IPS-18a (cell line): ENCODE results near the gene BICD1.

Source experiments
- H3K27ac ChIP-seq: one replicate; pipeline ENCODE4 v1.5.1; 2013; ENCODE audit warnings: low read length
- H3K27me3 ChIP-seq: one replicate; pipeline ENCODE4 v1.6.1; 2013; ENCODE audit warnings: mild to moderate bottlenecking, low read length; ENCODE audit not compliant: control insufficient read depth, insufficient read depth
- H3K36me3 ChIP-seq: one replicate; pipeline ENCODE4 v1.6.1; 2013; ENCODE audit warnings: low read depth, low read length; ENCODE audit not compliant: control insufficient read depth
- H3K4me1 ChIP-seq: one replicate; pipeline ENCODE4 v1.6.1; 2013; ENCODE audit warnings: low read depth, low read length; ENCODE audit not compliant: control insufficient read depth
- H3K4me3 ChIP-seq: one replicate; pipeline ENCODE4 v1.5.1; 2013; ENCODE audit warnings: low read length
- H3K9ac ChIP-seq: one replicate; pipeline ENCODE4 v1.6.1; 2013; ENCODE audit warnings: mild to moderate bottlenecking, low read length, moderate library complexity
- H3K9me3 ChIP-seq: one replicate; pipeline ENCODE4 v1.6.1; 2013; ENCODE audit warnings: low read depth, low read length; ENCODE audit not compliant: control insufficient read depth

BICD1 gene

GRCh38 chr12:32124637-32125036, 18.0 kb downstream of the BICD1 start:
- Histone ChIP-seq H3K27me3 (no peaks in the 10 kb centered on the region), H3K9me3 (no peaks in the 10 kb centered on the region), H3K36me3 (no peaks in the 10 kb centered on the region), H3K9ac (no peak overlapping the region), H3K27ac (no peak overlapping the region), H3K4me3 (no peak overlapping the region), H3K4me1 (peaks cover 19% of the 10 kb centered on the region)

- no peak overlapping the region for H3K4me3 ChIP-seq
- no peak overlapping the region for H3K9ac ChIP-seq
- H3K4me1 ChIP-seq, result peaks cover 10% of the 10 kb centered on the region
- no peaks in the 10 kb centered on the region for H3K9me3 ChIP-seq
- no peaks in the 10 kb centered on the region for H3K36me3 ChIP-seq
- no peak overlapping the region for H3K27ac ChIP-seq
- H3K27me3 ChIP-seq, result no peaks in the 10 kb centered on the region
Measured at GRCh38 chr12:32125455-32126084, 18.9 kb downstream of the BICD1 start.

DNA sequence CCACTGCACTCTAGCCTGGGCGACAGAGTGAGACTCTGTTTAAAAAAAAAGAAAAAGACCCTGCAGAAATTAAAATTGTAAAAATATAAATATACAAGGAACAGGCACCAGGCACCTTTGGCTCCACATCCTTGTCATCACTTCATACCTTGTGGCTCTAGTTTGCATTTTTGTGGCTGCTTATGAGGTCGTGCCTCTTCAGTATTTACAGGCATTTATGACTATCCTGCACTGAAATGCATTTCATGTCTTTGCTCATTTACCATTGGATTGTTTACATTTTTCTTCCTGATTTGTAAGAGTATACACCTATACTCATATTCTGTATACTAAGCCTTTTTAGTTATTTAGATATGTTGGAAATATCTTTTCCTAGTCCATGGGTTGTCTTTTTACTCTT, 20.1 kb downstream of the BICD1 start:
- Histone ChIP-seq H3K4me1 (peaks cover 9% of the 10 kb centered on the region), H3K9ac (no peak overlapping the region), H3K27ac (no peak overlapping the region), H3K27me3 (no peaks in the 10 kb centered on the region), H3K9me3 (no peaks in the 10 kb centered on the region), H3K4me3 (no peak overlapping the region), H3K36me3 (no peaks in the 10 kb centered on the region)

- Histone ChIP-seq H3K9me3 (no peaks in the 10 kb centered on the region), H3K9ac (no peak overlapping the region), H3K27ac (peak overlapping the region; percentile 11), H3K27me3 (no peaks in the 10 kb centered on the region), H3K4me1 (peaks cover 10% of the 10 kb centered on the region), H3K4me3 (no peak overlapping the region), H3K36me3 (no peaks in the 10 kb centered on the region)
Measured at GRCh38 chr12:32131666-32132065, 25.0 kb downstream of the BICD1 start.

- Histone ChIP-seq H3K9ac (no peak overlapping the region), H3K36me3 (no peaks in the 10 kb centered on the region), H3K27me3 (peaks cover 8% of the 10 kb centered on the region), H3K4me3 (no peak overlapping the region), H3K4me1 (peaks cover 19% of the 10 kb centered on the region), H3K9me3 (no peaks in the 10 kb centered on the region), H3K27ac (no peak overlapping the region)
Measured at GRCh38 chr12:32134101-32134888, 27.6 kb downstream of the BICD1 start.

DNA sequence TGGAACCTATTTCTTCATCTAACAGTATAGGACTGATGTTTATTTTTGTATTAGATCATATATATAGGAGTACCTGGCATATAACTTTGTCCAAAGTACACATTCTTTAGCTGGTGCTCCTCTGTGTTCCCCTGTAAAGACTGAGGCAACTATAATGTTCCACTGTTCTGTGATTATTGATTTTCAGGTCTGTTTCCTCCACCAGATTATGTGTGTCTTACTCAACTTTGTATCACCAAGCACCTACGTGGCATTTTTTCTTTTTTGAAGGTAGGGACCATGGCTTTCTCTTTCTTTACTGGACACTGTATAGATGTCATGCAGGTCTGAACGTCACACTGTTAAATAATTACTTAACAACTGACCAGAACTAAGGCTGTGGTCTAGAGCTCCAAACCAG, 29.3 kb downstream of the BICD1 start:
- Histone ChIP-seq H3K36me3 (no peaks in the 10 kb centered on the region), H3K27ac (no peak overlapping the region), H3K4me1 (peaks cover 31% of the 10 kb centered on the region), H3K27me3 (peaks cover 13% of the 10 kb centered on the region), H3K9me3 (no peaks in the 10 kb centered on the region), H3K4me3 (no peak overlapping the region), H3K9ac (no peak overlapping the region)

- Histone ChIP-seq H3K4me3 (no peak overlapping the region), H3K9me3 (no peaks in the 10 kb centered on the region), H3K36me3 (no peaks in the 10 kb centered on the region), H3K27ac (no peak overlapping the region), H3K27me3 (peaks cover 15% of the 10 kb centered on the region), H3K4me1 (peaks cover 33% of the 10 kb centered on the region), H3K9ac (no peak overlapping the region)
Measured at GRCh38 chr12:32136404-32136803, 29.8 kb downstream of the BICD1 start.

DNA sequence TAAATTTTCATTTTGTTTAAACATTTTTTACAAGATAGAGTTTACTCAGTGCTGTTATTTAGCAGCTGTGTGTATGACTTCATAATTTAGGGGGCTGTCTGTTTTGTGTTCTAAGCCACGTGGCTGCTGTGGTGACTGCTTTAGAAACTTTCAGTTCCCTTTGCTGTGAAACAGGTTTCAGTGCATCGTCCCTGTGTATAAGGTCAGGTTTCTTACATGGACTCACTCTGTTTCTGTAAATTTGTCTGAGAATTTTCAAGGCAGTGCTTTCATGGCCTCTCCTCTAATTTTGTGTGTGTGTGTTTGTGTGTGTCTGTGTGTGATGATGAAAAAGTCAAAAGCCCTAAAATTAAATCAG, 32.4 kb downstream of the BICD1 start:
- Histone ChIP-seq H3K4me1 (peaks cover 49% of the 10 kb centered on the region), H3K4me3 (peak overlapping the region; percentile 57), H3K36me3 (no peaks in the 10 kb centered on the region), H3K27me3 (peaks cover 19% of the 10 kb centered on the region), H3K27ac (peak overlapping the region; percentile 50), H3K9ac (peak overlapping the region; percentile 73), H3K9me3 (no peaks in the 10 kb centered on the region)

GRCh38 chr12:32140877-32141276, 34.2 kb downstream of the BICD1 start:
- H3K36me3 ChIP-seq, result no peaks in the 10 kb centered on the region
- H3K9ac ChIP-seq, result peak overlapping the region; percentile 73
- peaks cover 19% of the 10 kb centered on the region for H3K27me3 ChIP-seq
- no peaks in the 10 kb centered on the region for H3K9me3 ChIP-seq
- H3K27ac ChIP-seq, result no peak overlapping the region
- peaks cover 48% of the 10 kb centered on the region for H3K4me1 ChIP-seq
- peak overlapping the region; percentile 57 for H3K4me3 ChIP-seq

GRCh38 chr12:32145096-32145495, 38.4 kb downstream of the BICD1 start:
- Histone ChIP-seq H3K9ac (no peak overlapping the region), H3K27me3 (peaks cover 11% of the 10 kb centered on the region), H3K9me3 (no peaks in the 10 kb centered on the region), H3K4me3 (no peak overlapping the region), H3K4me1 (peaks cover 32% of the 10 kb centered on the region), H3K36me3 (no peaks in the 10 kb centered on the region), H3K27ac (no peak overlapping the region)

DNA sequence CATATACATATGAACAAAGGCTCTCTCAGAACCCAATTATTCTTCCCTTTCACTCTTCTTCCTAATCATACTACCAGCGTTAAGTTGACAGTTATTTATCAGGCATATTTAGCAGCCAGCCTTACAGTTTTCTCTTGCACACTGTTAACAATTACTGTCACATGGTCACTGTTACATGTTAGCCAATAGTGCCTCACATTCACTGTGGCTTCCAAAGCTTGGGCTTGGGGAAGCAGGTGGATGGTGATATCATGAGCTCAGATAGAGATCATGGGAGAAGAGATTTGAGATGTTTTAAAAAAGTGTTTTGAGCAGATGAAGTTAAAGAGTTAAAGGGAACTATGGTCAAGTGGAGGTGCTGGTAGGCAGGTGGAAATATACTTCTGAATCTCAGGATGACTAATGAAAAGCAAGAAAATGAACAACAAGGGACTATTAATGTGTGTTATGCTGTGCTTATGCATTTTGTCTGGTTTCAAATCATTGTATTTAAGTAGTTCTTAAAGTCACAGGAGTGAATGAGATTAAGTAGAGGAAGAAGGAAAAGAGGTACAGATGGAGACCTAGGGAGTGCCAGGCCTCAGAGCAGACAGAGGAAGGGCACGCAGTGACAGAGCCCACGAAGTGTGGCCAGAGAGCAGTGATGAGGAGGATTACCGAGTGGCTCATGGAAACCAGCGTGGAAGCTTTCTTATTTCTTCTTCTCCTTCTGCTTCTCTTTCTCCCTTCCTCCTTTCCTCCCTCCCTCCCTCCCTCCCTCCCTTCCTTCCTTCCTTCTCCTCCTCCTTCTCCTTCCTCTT, 39.6 kb downstream of the BICD1 start:
- Histone ChIP-seq H3K27ac (no peak overlapping the region), H3K4me1 (peaks cover 21% of the 10 kb centered on the region), H3K27me3 (peaks cover 4% of the 10 kb centered on the region), H3K4me3 (no peak overlapping the region), H3K9ac (no peak overlapping the region), H3K9me3 (no peaks in the 10 kb centered on the region), H3K36me3 (no peaks in the 10 kb centered on the region)
